NT2/D1 (cell line): Measurements from ENCODE around the gene ZNF221.

Experiments used
- SUZ12 ChIP-seq: IDR thresholded peaks from 2 replicates; pipeline ENCODE4 v1.6.1; 2011; ENCODE audit not compliant: insufficient read length, insufficient read depth; ENCODE audit errors: extremely low read depth
- ZNF274 ChIP-seq: IDR thresholded peaks from 2 replicates; pipeline ENCODE4 v1.6.1; 2011; ENCODE audit warnings: mild to moderate bottlenecking, low read depth, low read length

- TF ChIP-seq SUZ12 (no peak), ZNF274 (no peak)
These were observed 52.5 kb downstream of the ZNF221 start for GRCh38 chr19:44003461-44004009.
